Measurements from ENCODE around the gene MRPS12. TPM values are rescaled to one million over a fixed set of nuclear protein-coding genes. Genes with fewer than 3 reads are reported as not detected.

MRPS12 gene
- total and polyA plus RNA-seq, 2 of the 13 experiments (the other 11 are each of a cell fraction or from before 2014, with no cell fraction given): 27.5 to 54.8 TPM

DNA sequence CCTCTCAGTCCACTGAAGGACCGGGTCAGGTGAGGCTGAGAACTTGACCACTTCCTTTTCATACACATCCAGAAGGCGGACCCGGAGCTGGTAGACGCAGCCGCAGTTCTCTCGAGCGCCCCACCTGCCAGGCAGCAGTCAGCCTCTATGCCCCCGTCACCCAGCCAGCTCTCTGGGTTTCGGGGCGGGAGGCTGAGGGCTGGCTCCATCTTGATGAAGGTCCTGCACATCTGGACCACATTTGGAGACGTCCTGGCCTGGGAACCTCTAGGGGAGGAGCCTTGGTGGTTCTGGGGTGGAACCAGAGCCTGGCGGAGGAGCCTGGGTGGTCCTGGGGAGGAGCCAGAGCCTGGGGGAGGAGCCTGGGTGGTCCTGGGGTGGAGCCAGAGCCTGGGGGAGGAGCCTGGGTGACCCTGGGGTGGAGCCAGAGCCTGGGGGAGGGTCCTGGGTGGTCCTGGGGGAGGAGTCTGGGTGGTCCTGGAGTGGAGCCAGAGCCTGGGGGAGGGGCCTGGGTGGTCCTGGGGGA is 14.3 kb downstream of the MRPS12 start:
- POLR2A ChIA-PET: no interaction called here
- FAIRE-seq (no peak), DNase-seq (ENCODE audit: low spot score) (no peak), ATAC-seq (peak; percentile 19)
- Histone ChIP-seq H3K4me2 (ENCODE audit: low read depth, low read length) (no peak overlapping the region), H3K79me2 (ENCODE audit: insufficient read depth, low read length) (no peaks in the 10 kb centered on the region), H3K4me1 (ENCODE audit: insufficient read depth, low read length) (no peaks in the 10 kb centered on the region), H3K27me3 (ENCODE audit: control insufficient read depth in 1 of 2, insufficient read depth in 2 of 2, low read length in 2 of 2) (no peaks in the 10 kb centered on the region), H4K20me1 (ENCODE audit: insufficient read depth, low read length) (no peaks in the 10 kb centered on the region), H3K9ac (ENCODE audit: insufficient read depth, low read depth, low read length) (no peak overlapping the region), H3K9me3 (ENCODE audit: low read length) (no peaks in the 10 kb centered on the region), H3K27ac (ENCODE audit: extremely low read length, insufficient read depth, low read length) (no peak overlapping the region), H3K36me3 (replicated peaks in 1 of 2; ENCODE audit: control insufficient read depth in 1 of 2, insufficient read depth in 2 of 2, low read length in 2 of 2) (peaks cover 14 to 33% of the 10 kb centered on the region in 2 experiments), H3K4me3 (replicated peaks in 1 of 3; ENCODE audit: insufficient read depth in 1 of 3, low read depth in 2 of 3, low read length in 3 of 3) (no peak overlapping the region), H2AFZ (ENCODE audit: low read length) (no peak overlapping the region)
- intact Hi-C loops (cut with micrococcal nuclease; ENCODE audit: unreplicated experiment) (no loop called here), in situ Hi-C loops (cut with HindIII; ENCODE audit: extremely low pct_ligation_motif_present, low pct_unique_long_range_greater_than_20kb) (no loop called here)
- 99% methylated on average over 7 of the region's 12 CpGs for WGBS (ENCODE audit: low lambda C conversion rate)
- CTCF ChIA-PET (ENCODE audit: low intra/inter-chr PET ratio, low total read pairs): no interaction called here
- BruUV-seq (replicated peaks): no TSS peak
- no peak for TF ChIP-seq ZNF556 (CRISPR knock-in tag; IDR thresholded peaks at IDR 0.05; ENCODE audit: borderline replicate concordance)
- TF ChIP-seq AGO2 (optimal IDR thresholded peaks at IDR 0.05; ENCODE audit: low read depth, low read length): peak; percentile 71

DNA sequence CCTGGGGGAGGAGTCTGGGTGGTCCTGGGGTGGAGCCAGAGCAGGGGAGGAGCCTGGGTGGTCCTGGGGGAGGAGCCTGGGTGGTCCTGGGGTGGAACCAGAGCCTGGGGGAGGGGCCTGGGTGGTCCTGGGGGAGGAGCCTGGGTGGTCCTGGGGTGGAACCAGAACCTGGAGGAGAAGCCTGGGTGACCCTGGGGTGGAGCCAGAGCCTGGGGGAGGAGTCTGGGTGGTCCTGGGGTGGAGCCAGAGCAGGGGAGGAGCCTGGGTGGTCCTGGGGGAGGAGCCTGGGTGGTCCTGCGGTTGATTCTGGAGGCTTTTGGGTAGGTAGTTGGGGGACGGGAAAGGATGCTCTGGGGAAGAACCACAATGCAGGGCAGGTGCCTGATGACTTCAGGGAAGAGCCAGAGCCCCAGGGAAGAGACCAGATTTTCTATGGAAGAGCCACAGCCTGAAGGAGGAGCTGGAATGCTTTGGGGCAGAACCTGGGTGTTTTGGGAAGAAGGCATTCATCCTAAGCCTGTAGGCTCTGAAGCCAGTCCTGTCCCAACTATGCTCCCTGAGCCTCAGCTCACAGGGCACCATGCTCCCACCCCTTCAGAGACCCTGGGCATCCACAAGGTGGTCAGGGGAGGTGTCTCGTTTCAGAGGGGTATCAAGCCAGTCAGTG is 15.0 kb downstream of the MRPS12 start:
- H3K27me3 ChIP-seq (ENCODE audit: control insufficient read depth in 1 of 2, insufficient read depth in 2 of 2, low read length in 2 of 2): no peaks in the 10 kb centered on the region
- no peak overlapping the region for H2AFZ ChIP-seq (ENCODE audit: low read length)
- WGBS (ENCODE audit: low lambda C conversion rate): 93% methylated on average over 2 of the region's 3 CpGs
- peaks cover 14 to 33% of the 10 kb centered on the region in 2 experiments for H3K36me3 ChIP-seq (replicated peaks in 1 of 2; ENCODE audit: control insufficient read depth in 1 of 2, insufficient read depth in 2 of 2, low read length in 2 of 2)
- FAIRE-seq (no peak), ATAC-seq (peak; percentile 20), DNase-seq (ENCODE audit: low spot score) (no peak)
- 0 out of 2 replicates have a peak, but pooled peaks cover 2% of the 10 kb centered on the region for H4K20me1 ChIP-seq (ENCODE audit: insufficient read depth, low read length)
- ChIA-PET CTCF (ENCODE audit: low intra/inter-chr PET ratio, low total read pairs) (no interaction called here), POLR2A (interaction anchor here (0.7 kb wide), 1 partner anchor 1648 kb away, joined by 3 read pairs; no protein-coding TSS in a partner anchor)
- no peak overlapping the region for H3K27ac ChIP-seq (ENCODE audit: extremely low read length, insufficient read depth, low read length)
- H3K9me3 ChIP-seq (ENCODE audit: low read length): no peaks in the 10 kb centered on the region
- no peak overlapping the region for H3K4me3 ChIP-seq (replicated peaks in 1 of 3; ENCODE audit: insufficient read depth in 1 of 3, low read depth in 2 of 3, low read length in 3 of 3)
- intact Hi-C loops (cut with micrococcal nuclease; ENCODE audit: unreplicated experiment): no loop called here
- no TSS peak for BruUV-seq (replicated peaks)
- H3K79me2 ChIP-seq (ENCODE audit: insufficient read depth, low read length): no peaks in the 10 kb centered on the region
- H3K9ac ChIP-seq (ENCODE audit: insufficient read depth, low read depth, low read length): no peak overlapping the region
- no peak overlapping the region for H3K4me2 ChIP-seq (ENCODE audit: low read depth, low read length)
- in situ Hi-C loops (cut with HindIII; ENCODE audit: extremely low pct_ligation_motif_present, low pct_unique_long_range_greater_than_20kb): no loop called here
- H3K4me1 ChIP-seq (ENCODE audit: insufficient read depth, low read length): no peaks in the 10 kb centered on the region
- TF ChIP-seq, protein P1, sequence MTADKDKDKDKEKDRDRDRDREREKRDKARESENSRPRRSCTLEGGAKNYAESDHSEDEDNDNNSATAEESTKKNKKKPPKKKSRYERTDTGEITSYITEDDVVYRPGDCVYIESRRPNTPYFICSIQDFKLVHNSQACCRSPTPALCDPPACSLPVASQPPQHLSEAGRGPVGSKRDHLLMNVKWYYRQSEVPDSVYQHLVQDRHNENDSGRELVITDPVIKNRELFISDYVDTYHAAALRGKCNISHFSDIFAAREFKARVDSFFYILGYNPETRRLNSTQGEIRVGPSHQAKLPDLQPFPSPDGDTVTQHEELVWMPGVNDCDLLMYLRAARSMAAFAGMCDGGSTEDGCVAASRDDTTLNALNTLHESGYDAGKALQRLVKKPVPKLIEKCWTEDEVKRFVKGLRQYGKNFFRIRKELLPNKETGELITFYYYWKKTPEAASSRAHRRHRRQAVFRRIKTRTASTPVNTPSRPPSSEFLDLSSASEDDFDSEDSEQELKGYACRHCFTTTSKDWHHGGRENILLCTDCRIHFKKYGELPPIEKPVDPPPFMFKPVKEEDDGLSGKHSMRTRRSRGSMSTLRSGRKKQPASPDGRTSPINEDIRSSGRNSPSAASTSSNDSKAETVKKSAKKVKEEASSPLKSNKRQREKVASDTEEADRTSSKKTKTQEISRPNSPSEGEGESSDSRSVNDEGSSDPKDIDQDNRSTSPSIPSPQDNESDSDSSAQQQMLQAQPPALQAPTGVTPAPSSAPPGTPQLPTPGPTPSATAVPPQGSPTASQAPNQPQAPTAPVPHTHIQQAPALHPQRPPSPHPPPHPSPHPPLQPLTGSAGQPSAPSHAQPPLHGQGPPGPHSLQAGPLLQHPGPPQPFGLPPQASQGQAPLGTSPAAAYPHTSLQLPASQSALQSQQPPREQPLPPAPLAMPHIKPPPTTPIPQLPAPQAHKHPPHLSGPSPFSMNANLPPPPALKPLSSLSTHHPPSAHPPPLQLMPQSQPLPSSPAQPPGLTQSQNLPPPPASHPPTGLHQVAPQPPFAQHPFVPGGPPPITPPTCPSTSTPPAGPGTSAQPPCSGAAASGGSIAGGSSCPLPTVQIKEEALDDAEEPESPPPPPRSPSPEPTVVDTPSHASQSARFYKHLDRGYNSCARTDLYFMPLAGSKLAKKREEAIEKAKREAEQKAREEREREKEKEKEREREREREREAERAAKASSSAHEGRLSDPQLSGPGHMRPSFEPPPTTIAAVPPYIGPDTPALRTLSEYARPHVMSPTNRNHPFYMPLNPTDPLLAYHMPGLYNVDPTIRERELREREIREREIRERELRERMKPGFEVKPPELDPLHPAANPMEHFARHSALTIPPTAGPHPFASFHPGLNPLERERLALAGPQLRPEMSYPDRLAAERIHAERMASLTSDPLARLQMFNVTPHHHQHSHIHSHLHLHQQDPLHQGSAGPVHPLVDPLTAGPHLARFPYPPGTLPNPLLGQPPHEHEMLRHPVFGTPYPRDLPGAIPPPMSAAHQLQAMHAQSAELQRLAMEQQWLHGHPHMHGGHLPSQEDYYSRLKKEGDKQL (CRISPR knock-in tag; IDR thresholded peaks at IDR 0.05; ENCODE audit: low read depth): no peak
- TF ChIP-seq CEBPZ (IDR thresholded peaks at IDR 0.05; ENCODE audit: low read length) (no peak), ZNF343 (CRISPR knock-in tag; IDR thresholded peaks at IDR 0.05) (no peak), ZNF598 (CRISPR knock-in tag; IDR thresholded peaks at IDR 0.05; ENCODE audit: borderline replicate concordance) (no peak), NR0B2 (CRISPR knock-in tag; IDR thresholded peaks at IDR 0.05) (0 out of 2 replicates have a peak, but pooled peaks have one; percentile 18)
